C4-2B (cell line): ENCODE results near the gene CDV3.

Experiments
- H3K27ac ChIP-seq: fragments of 450-650 bp; 2 replicates; pipeline ENCODE4 v1.5.1; 2017
- CTCF ChIP-seq: fragments of 450-650 bp; conservative IDR thresholded peaks from 2 replicates; pipeline ENCODE4 v1.5.1; 2017; ENCODE audit warnings: mild to moderate bottlenecking
- ZFX ChIP-seq: fragments of 450-650 bp; IDR thresholded peaks from 2 replicates; pipeline ENCODE4 v1.6.1; 2017

CDV3 gene

GRCh38 chr3:133608388-133608787 is 34.9 kb downstream of the CDV3 start:
- H3K27ac ChIP-seq, result no peak overlapping the region
- TF ChIP-seq ZFX (no peak), CTCF (no peak)

- no peak overlapping the region for H3K27ac ChIP-seq
- TF ChIP-seq ZFX (no peak), CTCF (no peak)
These were observed 36.5 kb downstream of the CDV3 start for GRCh38 chr3:133610031-133610430.

- TF ChIP-seq ZFX (no peak), CTCF (no peak)
- no peak overlapping the region for H3K27ac ChIP-seq
These were observed 38.0 kb downstream of the CDV3 start for GRCh38 chr3:133611534-133611933.

GRCh38 chr3:133620066-133620784 is 46.7 kb downstream of the CDV3 start:
- no peak for TF ChIP-seq ZFX
- no peak for TF ChIP-seq CTCF
- no peak overlapping the region for H3K27ac ChIP-seq

- no peak for TF ChIP-seq CTCF
- no peak for TF ChIP-seq ZFX
- no peak overlapping the region for H3K27ac ChIP-seq
These were observed 54.3 kb downstream of the CDV3 start for GRCh38 chr3:133627789-133628188.

- TF ChIP-seq ZFX (no peak), CTCF (no peak)
- H3K27ac ChIP-seq, result no peak overlapping the region
These were observed 55.7 kb downstream of the CDV3 start for GRCh38 chr3:133629146-133629545.

GRCh38 chr3:133633439-133633838 is 60.0 kb downstream of the CDV3 start:
- no peak overlapping the region for H3K27ac ChIP-seq
- TF ChIP-seq ZFX, result no peak
- no peak for TF ChIP-seq CTCF
